K562 (cell line): ENCODE data around the gene RMND5A.

Experiments used
- EZH2 ChIP-seq: IDR thresholded peaks from 2 replicates; pipeline ENCODE4 v1.6.1; 2012; ENCODE audit warnings: low read depth, mild to moderate bottlenecking, inconsistent platforms, low read length, borderline replicate concordance
- SMAD2 ChIP-seq: fragments of 150-350 bp; IDR thresholded peaks from 2 replicates; pipeline ENCODE4 v1.6.1; 2014; ENCODE audit warnings: low read depth, mild to moderate bottlenecking, low read length
- ZNF583 ChIP-seq: fragments of 250-450 bp; sonication (Bioruptor Pico); IDR thresholded peaks from 2 replicates; pipeline ENCODE4 v1.4.0; 2020

GRCh38 chr2:86675511-86676015 is 44.5 kb upstream of the RMND5A start:
- TF ChIP-seq ZNF583 (CRISPR knock-in tag) (no peak), EZH2 (no peak), SMAD2 (no peak)
